Measurements from ENCODE around the gene MEGF10. TPM values are rescaled to one million over a fixed set of nuclear protein-coding genes. Genes with fewer than 3 reads are reported as not detected.

The MEGF10 gene
- 0.96 and 6.3 TPM in 2 replicates for total RNA-seq

DNA sequence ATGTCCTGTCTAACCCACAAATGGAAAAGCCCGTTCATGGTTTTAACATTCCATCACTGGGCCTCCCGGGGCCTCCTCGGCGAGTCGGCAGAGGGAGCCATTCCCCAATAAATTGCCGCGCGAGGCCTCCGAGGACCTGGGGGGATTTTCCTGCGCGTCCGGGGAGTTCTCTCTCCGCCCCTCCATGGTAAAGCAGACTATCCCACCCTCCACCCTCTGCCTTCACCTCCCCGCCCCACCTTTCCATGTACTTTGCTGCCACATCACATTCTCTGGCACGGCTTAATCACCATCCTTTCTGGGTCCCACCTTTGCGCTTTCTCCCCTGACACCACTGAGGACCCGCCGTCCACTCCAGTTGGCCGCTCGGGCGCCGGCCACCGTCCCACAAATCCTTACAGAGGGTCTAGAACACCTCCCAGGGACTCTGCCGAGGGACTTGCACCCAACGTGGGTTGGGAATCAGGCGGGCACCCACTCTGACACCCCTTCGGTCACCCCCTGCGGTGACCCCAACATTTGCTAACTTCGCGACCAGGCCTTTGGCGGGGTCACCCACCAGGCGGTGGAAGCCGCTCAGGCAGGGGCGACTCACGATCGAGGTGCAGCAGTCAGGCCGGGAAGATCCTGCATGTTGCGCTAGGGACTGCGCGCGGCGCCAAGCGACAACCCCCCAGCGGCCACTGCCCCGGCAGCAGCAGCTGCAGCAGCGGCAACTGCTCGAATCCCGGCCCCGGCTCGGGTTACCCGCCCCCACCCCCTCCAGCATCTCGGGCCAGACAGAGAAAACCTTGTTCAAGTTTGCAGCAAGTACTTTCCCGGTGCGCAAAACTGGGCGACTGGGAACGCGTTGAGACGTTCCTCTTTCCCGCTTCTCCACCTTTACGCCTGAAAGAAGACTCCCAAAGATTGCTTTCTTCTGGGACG is at the start of gene MEGF10:
TSS of gene MEGF10 (plus strand) at position 778 of the 927 bp plus-strand sequence. CDS start 40,513 bp downstream, outside the sequence.

Other genes starting within 250 kb of the MEGF10 start
- 2.0 and 3.9 TPM in 2 replicates for gene C5orf63, start 217.3 kb upstream of the MEGF10 start, total RNA-seq
- gene PRRC1, start 226.8 kb downstream of the MEGF10 start, total RNA-seq: 70.9 and 72.3 TPM in 2 replicates

Measured in epithelial cell of alveolus of lung (primary cell).